GM23248 (cell line): ENCODE results near the gene MGST3. TPM values are rescaled to one million over a fixed set of nuclear protein-coding genes. Genes with fewer than 3 reads are reported as not detected.
"Not testable (repeated sequence)": the region's sequence is repeated elsewhere in the genome, so short reads cannot be mapped to it uniquely, and the experiment has no call there.

Source experiments
- DNase-seq: peaks from one replicate; pipeline ENCODE4 v3.0.0-alpha.2; 2015
- H2AFZ ChIP-seq: fragments of 200-600 bp; sonication (generic); 2 replicates; pipeline ENCODE4 v1.6.1; 2016; ENCODE audit warnings: antibody characterized with exemption
- H3F3A ChIP-seq: fragments of 200-600 bp; sonication (generic); 2 replicates; pipeline ENCODE4 v1.6.1; 2016; ENCODE audit warnings: mild to moderate bottlenecking, antibody characterized with exemption, mixed run types; ENCODE audit not compliant: insufficient read depth
- H3K27ac ChIP-seq: fragments of 200-600 bp; sonication (generic); 2 replicates; pipeline ENCODE4 v1.5.1; 2016; ENCODE audit warnings: mild to moderate bottlenecking
- H3K27me3 ChIP-seq: fragments of 200-600 bp; sonication (generic); replicated peaks from 2 replicates; pipeline ENCODE4 v1.6.1; 2016; ENCODE audit warnings: mild to moderate bottlenecking; ENCODE audit not compliant: insufficient read depth
- H3K36me3 ChIP-seq: fragments of 200-600 bp; sonication (generic); 2 replicates; pipeline ENCODE4 v1.6.1; 2016; ENCODE audit warnings: low read depth, mild to moderate bottlenecking
- H3K4me1 ChIP-seq: fragments of 200-600 bp; sonication (generic); 2 replicates; pipeline ENCODE4 v1.6.1; 2016; ENCODE audit warnings: mild to moderate bottlenecking; ENCODE audit not compliant: insufficient read depth
- H3K4me2 ChIP-seq: fragments of 200-600 bp; sonication (generic); one replicate; pipeline ENCODE4 v1.6.1; 2016; ENCODE audit warnings: mild to moderate bottlenecking; ENCODE audit not compliant: unreplicated experiment
- H3K4me3 ChIP-seq: fragments of 200-600 bp; sonication (generic); 2 replicates; pipeline ENCODE4 v1.5.1; 2016; ENCODE audit warnings: mild to moderate bottlenecking
- H3K79me2 ChIP-seq: fragments of 200-600 bp; sonication (generic); 2 replicates; pipeline ENCODE4 v1.6.1; 2016; ENCODE audit warnings: mild to moderate bottlenecking; ENCODE audit not compliant: insufficient read depth
- H3K9ac ChIP-seq: fragments of 200-600 bp; sonication (generic); 2 replicates; pipeline ENCODE4 v1.6.1; 2016; ENCODE audit warnings: mild to moderate bottlenecking
- H3K9me2 ChIP-seq: fragments of 200-600 bp; sonication (generic); 2 replicates; pipeline ENCODE4 v1.6.1; 2016; ENCODE audit warnings: mixed run types, mild to moderate bottlenecking, moderate library complexity; ENCODE audit not compliant: insufficient read depth
- H3K9me3 ChIP-seq: fragments of 200-600 bp; sonication (generic); one replicate; pipeline ENCODE4 v1.6.1; 2017; ENCODE audit warnings: low read depth
- H4K20me1 ChIP-seq: fragments of 200-600 bp; sonication (generic); 2 replicates; pipeline ENCODE4 v1.6.0; 2016; ENCODE audit not compliant: insufficient read depth
- EZH2 ChIP-seq: fragments of 200-600 bp; sonication (generic); IDR thresholded peaks from 2 replicates; pipeline ENCODE4 v1.6.1; 2018; ENCODE audit warnings: antibody characterized with exemption, mild to moderate bottlenecking; ENCODE audit not compliant: insufficient read depth, poor library complexity, severe bottlenecking
- EZH2phosphoT487 ChIP-seq: fragments of 200-600 bp; sonication (generic); IDR thresholded peaks from 2 replicates; pipeline ENCODE4 v1.6.1; 2018; ENCODE audit warnings: antibody characterized with exemption, moderate library complexity, mild to moderate bottlenecking, low read depth; ENCODE audit not compliant: insufficient read depth
- WGBS, 2 experiments: methylation state at CpG; one replicate each; pipeline ENCODE4 v1.1.6; 2015 to 2017; ENCODE audit warnings: low lambda C conversion rate in 2 of 2, low coverage in 1 of 2; ENCODE audit errors: missing lambda C conversion rate in 2 of 2; 5-methylcytosine and 5-hydroxymethylcytosine counted together
- in situ Hi-C: fragments of 300-500 bp; cut with MboI; formaldehyde crosslinking; loops from 2 replicates; pipeline ENCODE4 v1.15.0; 2020
- polyA plus RNA-seq: library from polyadenylated mRNA; unstranded; fragments of >200 nt; fragmentation: Nextera tagmentation; extraction: Ambion mirVana; gene quantifications from 2 replicates; pipeline ENCODE4 v1.2.1, GENCODE V29; 2016
- total RNA-seq: library from RNA; depleted of rRNA; stranded (reverse); fragments of >200 nt; shearing (Covaris generic); gene quantifications from 2 replicates; pipeline ENCODE4 v1.2.3, GENCODE V29; 2014; rRNA removed

MGST3 gene
- total and polyA plus RNA-seq, 2 experiments from 2014 or later, result 186 to 389 TPM

GRCh38 chr1:165699577-165699976 lies 68.5 kb downstream of the MGST3 start:
- Histone ChIP-seq H3K36me3 (no peaks in the 10 kb centered on the region), H3K4me2 (no peak overlapping the region), H3K9me3 (no peaks in the 10 kb centered on the region), H3K9ac (no peak overlapping the region), H3F3A (peaks cover 28% of the 10 kb centered on the region), H3K4me1 (peaks cover 9% of the 10 kb centered on the region), H3K27ac (no peak overlapping the region), H3K4me3 (no peak overlapping the region), H2AFZ (no peak overlapping the region), H4K20me1 (no peaks in the 10 kb centered on the region), H3K79me2 (peaks cover 20% of the 10 kb centered on the region), H3K27me3 (no peaks in the 10 kb centered on the region), H3K9me2 (no peaks in the 10 kb centered on the region)
- in situ Hi-C loops, result no loop called here
- no peak for DNase-seq
- TF ChIP-seq EZH2 (no peak), EZH2phosphoT487 (no peak)
- WGBS, 2 experiments, result 89 to 90% methylated on average over 3 of the region's 3 CpGs

- not testable (repeated sequence) for H3K9me3 ChIP-seq, H3K9me2 ChIP-seq, DNase-seq, H3F3A ChIP-seq, H3K9ac ChIP-seq, H2AFZ ChIP-seq, H3K4me1 ChIP-seq, H3K4me3 ChIP-seq, H3K79me2 ChIP-seq, H3K4me2 ChIP-seq, H3K27ac ChIP-seq, H4K20me1 ChIP-seq, H3K27me3 ChIP-seq, H3K36me3 ChIP-seq
- in situ Hi-C loops, result loop anchor here (25.0 kb wide), 2 partner anchors 460 to 785 kb away; partner anchors contain the start of gene FAM78B
- WGBS, 2 experiments, result 31% methylated on average over 7 of the region's 7 CpGs
Observed at GRCh38 chr1:165701922-165702321, 70.9 kb downstream of the MGST3 start.

- no peaks in the 10 kb centered on the region for H3K9me3 ChIP-seq
- in situ Hi-C loops, result loop anchor here (25.0 kb wide), 2 partner anchors 459 to 784 kb away; partner anchors contain the start of gene FAM78B
- no peaks in the 10 kb centered on the region for H4K20me1 ChIP-seq
- no peaks in the 10 kb centered on the region for H3K4me1 ChIP-seq
- no peak overlapping the region for H3K9ac ChIP-seq
- H3K4me3 ChIP-seq, result no peak overlapping the region
- H3K9me2 ChIP-seq, result no peaks in the 10 kb centered on the region
- H3K36me3 ChIP-seq, result no peaks in the 10 kb centered on the region
- TF ChIP-seq EZH2phosphoT487 (no peak), EZH2 (no peak)
- H3K27me3 ChIP-seq, result no peaks in the 10 kb centered on the region
- H3K27ac ChIP-seq, result no peak overlapping the region
- no peak overlapping the region for H2AFZ ChIP-seq
- DNase-seq, result no peak
- WGBS, 2 experiments, result 52 to 64% methylated on average over 2 of the region's 2 CpGs
- H3F3A ChIP-seq, result no peaks in the 10 kb centered on the region
- no peak overlapping the region for H3K4me2 ChIP-seq
- H3K79me2 ChIP-seq, result no peaks in the 10 kb centered on the region
Observed at GRCh38 chr1:165703648-165704047, 72.6 kb downstream of the MGST3 start.

Other genes starting within 250 kb of the MGST3 start
- gene RXRG, start 186.1 kb upstream of the MGST3 start, total RNA-seq, result not detected in 2 replicates
- 0.09 TPM in 1 of 2 replicates, not detected in the other for gene RXRG, start 186.1 kb upstream of the MGST3 start, polyA plus RNA-seq
- gene LRRC52, start 87.2 kb upstream of the MGST3 start, total RNA-seq, result not detected in 2 replicates
- gene LRRC52, start 87.2 kb upstream of the MGST3 start, polyA plus RNA-seq, result not detected in 2 replicates
- gene ALDH9A1, start 67.3 kb downstream of the MGST3 start, total RNA-seq, result 107 and 113 TPM in 2 replicates
- 99.3 and 100 TPM in 2 replicates for gene ALDH9A1, start 67.3 kb downstream of the MGST3 start, polyA plus RNA-seq
- 116 and 126 TPM in 2 replicates for gene TMCO1, start 137.6 kb downstream of the MGST3 start, total RNA-seq
- gene TMCO1, start 137.6 kb downstream of the MGST3 start, polyA plus RNA-seq, result 203 and 207 TPM in 2 replicates
- 75.4 and 81.9 TPM in 2 replicates for gene UCK2, start 196.4 kb downstream of the MGST3 start, total RNA-seq
- gene UCK2, start 196.4 kb downstream of the MGST3 start, polyA plus RNA-seq, result 75.1 and 78.2 TPM in 2 replicates